K562 (cell line): ENCODE measurements around the gene CPT1B.

ENCODE experiments used
- CBX2 ChIP-seq: fragments of 200-600 bp; sonication (generic); IDR thresholded peaks from one replicate; pipeline ENCODE4 v1.6.1; 2012; ENCODE audit warnings: mild to moderate bottlenecking, low read length, inconsistent platforms; ENCODE audit not compliant: insufficient read depth, poor library complexity, severe bottlenecking
- CHD4 ChIP-seq: fragments of 200-600 bp; sonication (generic); IDR thresholded peaks from 3 replicates; pipeline ENCODE4 v1.6.1; 2012; ENCODE audit warnings: low read depth, mild to moderate bottlenecking, mixed read lengths, low read length, inconsistent platforms; ENCODE audit not compliant: insufficient read depth, insufficient replicate concordance, poor library complexity, severe bottlenecking
- CREB1 ChIP-seq, 2 experiments: sonication (generic) in 1 of 2; formaldehyde crosslinking in 1 of 2; IDR thresholded peaks; 2 replicates each; pipeline versions ENCODE4 v1.6.1 to v1.8.0; 2012 to 2022; ENCODE audit warnings: inconsistent platforms in 1 of 2, mild to moderate bottlenecking in 1 of 2, missing genetic modification reagents in 1 of 2, moderate library complexity in 1 of 2
- CTCF ChIP-seq, 3 experiments: IDR thresholded peaks in 2 of 3; conservative IDR thresholded peaks in 1 of 3; 2 replicates each; pipeline ENCODE4 v1.5.1; 2011 to 2012; ENCODE audit warnings: low read length in 3 of 3, mild to moderate bottlenecking in 3 of 3, control low read depth in 2 of 3, improper control_type of control experiment in 1 of 3, inconsistent platforms in 1 of 3, low read depth in 1 of 3, mixed read lengths in 1 of 3, moderate library complexity in 1 of 3; ENCODE audit not compliant: insufficient read depth in 2 of 3
- KDM1A ChIP-seq, 2 experiments: fragments of 450-650 bp; IDR thresholded peaks; 2 replicates each; pipeline ENCODE4 v1.6.1; 2016; ENCODE audit warnings: mild to moderate bottlenecking in 2 of 2
- MAFK ChIP-seq: IDR thresholded peaks from 2 replicates; pipeline ENCODE4 v1.6.1; 2011; ENCODE audit warnings: low read length, improper control_type of control experiment
- MEIS2 ChIP-seq: fragments of 450-650 bp; IDR thresholded peaks from 2 replicates; pipeline ENCODE4 v1.6.1; 2014; ENCODE audit warnings: mild to moderate bottlenecking; ENCODE audit not compliant: partially characterized antibody
- MYC ChIP-seq, 2 experiments: fragments of 250-450 bp in 1 of 2; sonication (Bioruptor Pico) in 1 of 2; IDR thresholded peaks; 2 replicates each; pipeline versions ENCODE4 v1.5.1 to v1.6.1; 2012 to 2021; ENCODE audit warnings: low read depth in 2 of 2, borderline replicate concordance in 1 of 2, improper control_type of control experiment in 1 of 2, low read length in 1 of 2, mild to moderate bottlenecking in 1 of 2, moderate library complexity in 1 of 2
- POLR2AphosphoS5 ChIP-seq: IDR thresholded peaks from 2 replicates; pipeline ENCODE4 v1.6.1; 2011; ENCODE audit warnings: mild to moderate bottlenecking, low read depth, low read length, moderate library complexity; ENCODE audit not compliant: control insufficient read depth, insufficient read depth
- SIN3A ChIP-seq, 2 experiments: fragments of 150-350 bp in 1 of 2; IDR thresholded peaks; 2 replicates each; pipeline ENCODE4 v1.6.1; 2011 to 2016; ENCODE audit warnings: borderline replicate concordance in 2 of 2, low read depth in 2 of 2, low read length in 2 of 2, mild to moderate bottlenecking in 2 of 2, moderate library complexity in 2 of 2; ENCODE audit not compliant: control insufficient read depth in 1 of 2
- SNRNP70 ChIP-seq: fragments of 200-400 bp; formaldehyde crosslinking; optimal IDR thresholded peaks from 2 replicates; pipeline ENCODE3; 2017; ENCODE audit warnings: low read depth, low read length
- ZKSCAN1 ChIP-seq: fragments of 150-350 bp; IDR thresholded peaks from 2 replicates; pipeline ENCODE4 v1.6.1; 2016; ENCODE audit warnings: low read depth, low read length
- ZKSCAN8 ChIP-seq: fragments of 200-800 bp; sonication (Bioruptor generic); IDR thresholded peaks from 2 replicates; pipeline ENCODE4 v1.6.1; 2016; ENCODE audit warnings: missing genetic modification characterization, missing compliant biosample characterization
- TF ChIP-seq, protein P1 (sequence below): fragments of 250-450 bp; sonication (Bioruptor Pico); IDR thresholded peaks from 2 replicates; pipeline ENCODE4 v1.8.0; 2022; ENCODE audit warnings: moderate library complexity, mild to moderate bottlenecking, inconsistent platforms

- TF ChIP-seq, protein P1, sequence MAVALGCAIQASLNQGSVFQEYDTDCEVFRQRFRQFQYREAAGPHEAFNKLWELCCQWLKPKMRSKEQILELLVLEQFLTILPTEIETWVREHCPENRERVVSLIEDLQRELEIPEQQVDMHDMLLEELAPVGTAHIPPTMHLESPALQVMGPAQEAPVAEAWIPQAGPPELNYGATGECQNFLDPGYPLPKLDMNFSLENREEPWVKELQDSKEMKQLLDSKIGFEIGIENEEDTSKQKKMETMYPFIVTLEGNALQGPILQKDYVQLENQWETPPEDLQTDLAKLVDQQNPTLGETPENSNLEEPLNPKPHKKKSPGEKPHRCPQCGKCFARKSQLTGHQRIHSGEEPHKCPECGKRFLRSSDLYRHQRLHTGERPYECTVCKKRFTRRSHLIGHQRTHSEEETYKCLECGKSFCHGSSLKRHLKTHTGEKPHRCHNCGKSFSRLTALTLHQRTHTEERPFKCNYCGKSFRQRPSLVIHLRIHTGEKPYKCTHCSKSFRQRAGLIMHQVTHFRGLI (CRISPR knock-in tag), result no peak
- TF ChIP-seq CTCF (IDR thresholded peaks at IDR 0.05 in 2 of 3, conservative IDR thresholded peaks at IDR 0.05 in 1 of 3; ENCODE audit: insufficient read depth in 2 of 3, low read depth in 1 of 3, low read length in 3 of 3) (no peak), CBX2 (no peak), MYC (IDR thresholded peaks at IDR 0.05; ENCODE audit: low read depth, low read length) (no peak), MYC (CRISPR knock-in tag; IDR thresholded peaks at IDR 0.05; ENCODE audit: borderline replicate concordance, low read depth) (no peak), KDM1A (IDR thresholded peaks at IDR 0.05) (no peak), ZKSCAN1 (no peak), SIN3A (IDR thresholded peaks at IDR 0.05; ENCODE audit: borderline replicate concordance in 2 of 2, control insufficient read depth in 1 of 2, low read depth in 2 of 2, low read length in 2 of 2) (no peak), CREB1 (IDR thresholded peaks at IDR 0.05) (no peak), CREB1 (CRISPR knock-in tag; IDR thresholded peaks at IDR 0.05) (no peak), POLR2AphosphoS5 (no peak), MAFK (no peak), ZKSCAN8 (no peak), CHD4 (no peak), SNRNP70 (no peak), MEIS2 (no peak)
Observed at GRCh38 chr22:50577987-50578775, at the start of gene CPT1B.
